Activated CD8-positive, alpha-beta T cell treated with anti-CD3 and anti-CD28 coated beads, Interleukin-2, amount 10 ng/mL, durations not matched to agents 7 days and 5 days (primary cell): ENCODE measurements around the gene CCDC14. TPM values are rescaled to one million over a fixed set of nuclear protein-coding genes. Genes with fewer than 3 reads are reported as not detected.
"Not testable (repeated sequence)": the region's sequence is repeated elsewhere in the genome, so short reads cannot be mapped to it uniquely, and the experiment has no call there.

Source experiments
- ATAC-seq: fragments of 150-1000 bp; cut with Tn5 transposase; one replicate; pipeline ENCODE4 v1.10.0; 2021; ENCODE audit warnings: moderate library complexity
- CTCF ChIA-PET: fragments of 350-600 bp; sonication (Branson Sonifier 250); formaldehyde crosslinking; loops from one replicate; lab custom pipeline; 2021; ENCODE audit warnings: antibody characterized with exemption; lab: Charles Lee
- POLR2A ChIA-PET: fragments of 350-600 bp; sonication (Branson Sonifier 250); formaldehyde crosslinking; loops from one replicate; lab custom pipeline; 2021; ENCODE audit warnings: antibody characterized with exemption; lab: Charles Lee
- DNase-seq: peaks from one replicate; pipeline ENCODE4 v3.0.0-alpha.2; 2020
- H3K27ac Mint-ChIP-seq: one replicate; pipeline ENCODE4 v1.8.0; 2021; ENCODE audit warnings: mild to moderate bottlenecking, mixed read lengths
- H3K27me3 Mint-ChIP-seq: one replicate; pipeline ENCODE4 v1.8.0; 2021; ENCODE audit warnings: low read depth, mixed read lengths
- H3K36me3 Mint-ChIP-seq: one replicate; pipeline ENCODE4 v1.8.0; 2021; ENCODE audit warnings: low read depth, mixed read lengths
- H3K4me1 Mint-ChIP-seq: one replicate; pipeline ENCODE4 v1.8.0; 2021; ENCODE audit warnings: low read depth, mixed read lengths
- H3K4me3 Mint-ChIP-seq: one replicate; pipeline ENCODE4 v1.8.0; 2021; ENCODE audit warnings: mild to moderate bottlenecking, mixed read lengths
- H3K9me3 Mint-ChIP-seq: one replicate; pipeline ENCODE4 v1.8.0; 2022; ENCODE audit warnings: mixed read lengths; ENCODE audit not compliant: insufficient read depth
- total RNA-seq, 2 experiments: library from RNA; stranded (reverse); gene quantifications; one replicate each; pipeline ENCODE4 v1.2.3, GENCODE V29; 2021

Gene CCDC14
- total RNA-seq, 2 experiments from 2014 or later, result 47.9 to 50.3 TPM

GRCh38 chr3:123929325-123929724, 31.7 kb downstream of the CCDC14 start:
- no peak overlapping the region for H3K4me3 Mint-ChIP-seq
- peaks cover 35% of the 10 kb centered on the region for H3K36me3 Mint-ChIP-seq
- DNase-seq, result no peak
- CTCF ChIA-PET, result interaction anchor here (0.8 kb wide), 1 partner anchor 11 kb away, joined by 3 read pairs; no protein-coding TSS in a partner anchor
- no peak overlapping the region for H3K27ac Mint-ChIP-seq
- POLR2A ChIA-PET, result no interaction called here
- no peaks in the 10 kb centered on the region for H3K4me1 Mint-ChIP-seq
- no peak for ATAC-seq
- no peaks in the 10 kb centered on the region for H3K9me3 Mint-ChIP-seq
- no peaks in the 10 kb centered on the region for H3K27me3 Mint-ChIP-seq

- H3K4me1 Mint-ChIP-seq, result no peaks in the 10 kb centered on the region
- peaks cover 50% of the 10 kb centered on the region for H3K36me3 Mint-ChIP-seq
- ChIA-PET POLR2A (no interaction called here), CTCF (no interaction called here)
- DNase-seq (no peak), ATAC-seq (no peak)
- peaks cover 13% of the 10 kb centered on the region for H3K9me3 Mint-ChIP-seq
- H3K4me3 Mint-ChIP-seq, result no peak overlapping the region
- no peak overlapping the region for H3K27ac Mint-ChIP-seq
- H3K27me3 Mint-ChIP-seq, result no peaks in the 10 kb centered on the region
These were observed 34.6 kb downstream of the CCDC14 start for GRCh38 chr3:123926396-123926795.

GRCh38 chr3:123920868-123921267, 40.2 kb downstream of the CCDC14 start:
- ChIA-PET POLR2A (no interaction called here), CTCF (no interaction called here)
- peaks cover 23% of the 10 kb centered on the region for H3K9me3 Mint-ChIP-seq
- peaks cover 60% of the 10 kb centered on the region for H3K36me3 Mint-ChIP-seq
- H3K27ac Mint-ChIP-seq, result no peak overlapping the region
- H3K4me3 Mint-ChIP-seq, result no peak overlapping the region
- no peaks in the 10 kb centered on the region for H3K27me3 Mint-ChIP-seq
- ATAC-seq (no peak), DNase-seq (no peak)
- H3K4me1 Mint-ChIP-seq, result peaks cover 7% of the 10 kb centered on the region

- Mint-ChIP-seq H3K4me3 (no peak overlapping the region), H3K36me3 (peaks cover 61% of the 10 kb centered on the region), H3K27ac (no peak overlapping the region), H3K27me3 (no peaks in the 10 kb centered on the region), H3K4me1 (peaks cover 7% of the 10 kb centered on the region), H3K9me3 (peaks cover 23% of the 10 kb centered on the region)
- ATAC-seq (no peak), DNase-seq (no peak)
- ChIA-PET POLR2A (no interaction called here), CTCF (no interaction called here)
These were observed 40.6 kb downstream of the CCDC14 start for GRCh38 chr3:123920383-123920782.

- ATAC-seq, result no peak
- Mint-ChIP-seq H3K4me1 (peaks cover 7% of the 10 kb centered on the region), H3K36me3 (peaks cover 60% of the 10 kb centered on the region), H3K4me3 (no peak overlapping the region), H3K27me3 (no peaks in the 10 kb centered on the region), H3K9me3 (peaks cover 23% of the 10 kb centered on the region), H3K27ac (no peak overlapping the region)
- POLR2A ChIA-PET, result no interaction called here
- CTCF ChIA-PET, result no interaction called here
- DNase-seq, result no peak
These were observed 41.7 kb downstream of the CCDC14 start for GRCh38 chr3:123919353-123919752.

- CTCF ChIA-PET, result no interaction called here
- DNase-seq (no peak), ATAC-seq (no peak)
- H3K27ac Mint-ChIP-seq, result no peak overlapping the region
- peaks cover 4% of the 10 kb centered on the region for H3K9me3 Mint-ChIP-seq
- no peaks in the 10 kb centered on the region for H3K27me3 Mint-ChIP-seq
- POLR2A ChIA-PET, result no interaction called here
- peaks cover 21% of the 10 kb centered on the region for H3K36me3 Mint-ChIP-seq
- H3K4me1 Mint-ChIP-seq, result no peaks in the 10 kb centered on the region
- H3K4me3 Mint-ChIP-seq, result no peak overlapping the region
These were observed 46.2 kb downstream of the CCDC14 start for GRCh38 chr3:123914829-123915228.

GRCh38 chr3:123909785-123910184, 51.2 kb downstream of the CCDC14 start:
- ChIA-PET CTCF (interaction anchor here (1.2 kb wide), 1 partner anchor 27 kb away, joined by 3 read pairs; no protein-coding TSS in a partner anchor), POLR2A (no interaction called here)
- DNase-seq (no peak), ATAC-seq (no peak)
- H3K27ac Mint-ChIP-seq, result no peak overlapping the region
- peaks cover 2% of the 10 kb centered on the region for H3K36me3 Mint-ChIP-seq
- H3K4me3 Mint-ChIP-seq, result no peak overlapping the region
- no peaks in the 10 kb centered on the region for H3K4me1 Mint-ChIP-seq
- no peaks in the 10 kb centered on the region for H3K9me3 Mint-ChIP-seq
- peaks cover 2% of the 10 kb centered on the region for H3K27me3 Mint-ChIP-seq

GRCh38 chr3:123907720-123908119, 53.3 kb downstream of the CCDC14 start:
- H3K4me1 Mint-ChIP-seq, result no peaks in the 10 kb centered on the region
- no peak overlapping the region for H3K4me3 Mint-ChIP-seq
- H3K27ac Mint-ChIP-seq, result no peak overlapping the region
- ATAC-seq (no peak), DNase-seq (no peak)
- no peaks in the 10 kb centered on the region for H3K36me3 Mint-ChIP-seq
- ChIA-PET POLR2A (no interaction called here), CTCF (interaction anchor here (0.5 kb wide), 1 partner anchor 125 kb away, joined by 3 read pairs; the partner anchor contains the start of gene KALRN)
- H3K9me3 Mint-ChIP-seq, result no peaks in the 10 kb centered on the region
- peaks cover 4% of the 10 kb centered on the region for H3K27me3 Mint-ChIP-seq

GRCh38 chr3:123899300-123899865, 61.6 kb downstream of the CCDC14 start:
- ATAC-seq (no peak), DNase-seq (no peak)
- H3K27me3 Mint-ChIP-seq, result peaks cover 10% of the 10 kb centered on the region
- no peaks in the 10 kb centered on the region for H3K36me3 Mint-ChIP-seq
- no peak overlapping the region for H3K4me3 Mint-ChIP-seq
- ChIA-PET POLR2A (no interaction called here), CTCF (interaction anchor here (1.5 kb wide), 1 partner anchor 15 kb away, joined by 4 read pairs; the partner anchor contains the start of gene MYLK)
- no peaks in the 10 kb centered on the region for H3K9me3 Mint-ChIP-seq
- H3K27ac Mint-ChIP-seq, result no peak overlapping the region
- H3K4me1 Mint-ChIP-seq, result no peaks in the 10 kb centered on the region

GRCh38 chr3:123893012-123893411, 68.0 kb downstream of the CCDC14 start:
- DNase-seq (no peak), ATAC-seq (no peak)
- no peaks in the 10 kb centered on the region for H3K4me1 Mint-ChIP-seq
- ChIA-PET CTCF (no interaction called here), POLR2A (no interaction called here)
- peaks cover 13% of the 10 kb centered on the region for H3K27me3 Mint-ChIP-seq
- H3K36me3 Mint-ChIP-seq, result no peaks in the 10 kb centered on the region
- no peak overlapping the region for H3K4me3 Mint-ChIP-seq
- no peak overlapping the region for H3K27ac Mint-ChIP-seq
- H3K9me3 Mint-ChIP-seq, result peaks cover 11% of the 10 kb centered on the region

- H3K4me1 Mint-ChIP-seq, result no peaks in the 10 kb centered on the region
- ATAC-seq, result no peak
- POLR2A ChIA-PET, result no interaction called here
- H3K27me3 Mint-ChIP-seq, result peaks cover 15% of the 10 kb centered on the region
- CTCF ChIA-PET, result no interaction called here
- no peak for DNase-seq
- no peak overlapping the region for H3K4me3 Mint-ChIP-seq
- H3K36me3 Mint-ChIP-seq, result no peaks in the 10 kb centered on the region
- H3K27ac Mint-ChIP-seq, result no peak overlapping the region
- peaks cover 11% of the 10 kb centered on the region for H3K9me3 Mint-ChIP-seq
These were observed 68.8 kb downstream of the CCDC14 start for GRCh38 chr3:123892195-123892594.

- ATAC-seq, DNase-seq, H3K36me3 Mint-ChIP-seq, H3K4me3 Mint-ChIP-seq, CTCF ChIA-PET, H3K27ac Mint-ChIP-seq, POLR2A ChIA-PET, H3K4me1 Mint-ChIP-seq: not testable (repeated sequence)
- peaks cover 11% of the 10 kb centered on the region for H3K9me3 Mint-ChIP-seq
- H3K27me3 Mint-ChIP-seq, result peaks cover 17% of the 10 kb centered on the region
These were observed 70.0 kb downstream of the CCDC14 start for GRCh38 chr3:123890991-123891390.
